Measurements from ENCODE around the gene CD86.
"Not testable (repeated sequence)": the region's sequence is repeated elsewhere in the genome, so short reads cannot be mapped to it uniquely, and the experiment has no call there.

CD86 gene

DNA sequence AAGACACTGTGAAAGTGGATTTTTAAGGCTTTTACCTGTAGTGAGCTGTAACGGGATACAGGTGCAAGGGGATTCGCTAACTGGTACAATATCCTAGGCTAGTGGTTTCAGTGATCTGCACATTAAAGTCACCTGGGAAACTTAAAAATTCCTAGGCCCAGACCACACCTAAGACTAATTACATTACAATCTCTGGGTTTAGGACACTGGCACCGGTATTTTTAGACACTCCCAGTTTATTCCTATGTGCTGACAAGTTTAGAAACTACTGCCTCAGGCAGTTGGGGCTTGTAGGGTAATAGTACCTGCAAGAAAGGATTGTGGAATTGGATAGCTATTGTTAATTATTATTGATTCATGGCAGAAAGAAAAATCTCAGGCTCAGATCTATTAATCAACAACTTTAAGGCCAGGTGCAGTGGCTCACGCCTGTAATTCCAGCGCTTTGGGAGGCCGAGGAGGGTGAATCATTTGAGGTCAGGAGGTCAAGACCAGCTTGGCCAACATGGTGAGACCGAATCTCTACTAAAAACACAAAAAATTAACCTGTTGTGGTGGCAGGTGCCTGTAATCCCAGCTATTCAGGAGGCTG lies 77.9 kb downstream of the CD86 start:
- H3K4me3 Mint-ChIP-seq: no peak overlapping the region
- no peaks in the 10 kb centered on the region for H3K4me1 Mint-ChIP-seq (ENCODE audit: low read depth)
- no peaks in the 10 kb centered on the region for H3K9me3 Mint-ChIP-seq
- no peaks in the 10 kb centered on the region for H3K36me3 Mint-ChIP-seq (ENCODE audit: low read depth)
- H3K27me3 Mint-ChIP-seq: peaks cover 22% of the 10 kb centered on the region
- no peak overlapping the region for H3K27ac Mint-ChIP-seq

DNA sequence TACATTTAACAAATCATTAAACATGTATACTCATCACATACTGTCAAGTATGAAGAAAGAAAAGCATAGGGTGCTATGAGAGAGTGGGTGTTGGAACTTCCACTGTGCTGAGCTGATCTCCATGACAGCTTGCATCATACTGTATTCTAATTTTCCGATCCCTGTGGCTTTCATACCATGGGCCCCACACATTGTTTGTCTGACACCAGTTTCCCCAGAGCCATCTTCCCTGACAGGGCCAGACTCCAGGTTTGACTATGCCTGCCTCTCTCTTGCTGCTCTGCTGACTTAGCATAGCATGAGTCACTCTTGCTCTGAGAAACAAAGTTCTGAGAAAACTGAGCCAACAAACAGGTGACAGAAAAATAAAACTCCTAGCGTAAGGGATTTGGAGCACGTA lies 91.3 kb downstream of the CD86 start:
- Mint-ChIP-seq H3K27ac (peak overlapping the region; percentile 87), H3K27me3 (peaks cover 18% of the 10 kb centered on the region), H3K4me1 (ENCODE audit: low read depth) (peaks cover 29% of the 10 kb centered on the region), H3K9me3 (peaks cover 5% of the 10 kb centered on the region), H3K36me3 (ENCODE audit: low read depth) (peaks cover 5% of the 10 kb centered on the region), H3K4me3 (peak overlapping the region; percentile 25)

DNA sequence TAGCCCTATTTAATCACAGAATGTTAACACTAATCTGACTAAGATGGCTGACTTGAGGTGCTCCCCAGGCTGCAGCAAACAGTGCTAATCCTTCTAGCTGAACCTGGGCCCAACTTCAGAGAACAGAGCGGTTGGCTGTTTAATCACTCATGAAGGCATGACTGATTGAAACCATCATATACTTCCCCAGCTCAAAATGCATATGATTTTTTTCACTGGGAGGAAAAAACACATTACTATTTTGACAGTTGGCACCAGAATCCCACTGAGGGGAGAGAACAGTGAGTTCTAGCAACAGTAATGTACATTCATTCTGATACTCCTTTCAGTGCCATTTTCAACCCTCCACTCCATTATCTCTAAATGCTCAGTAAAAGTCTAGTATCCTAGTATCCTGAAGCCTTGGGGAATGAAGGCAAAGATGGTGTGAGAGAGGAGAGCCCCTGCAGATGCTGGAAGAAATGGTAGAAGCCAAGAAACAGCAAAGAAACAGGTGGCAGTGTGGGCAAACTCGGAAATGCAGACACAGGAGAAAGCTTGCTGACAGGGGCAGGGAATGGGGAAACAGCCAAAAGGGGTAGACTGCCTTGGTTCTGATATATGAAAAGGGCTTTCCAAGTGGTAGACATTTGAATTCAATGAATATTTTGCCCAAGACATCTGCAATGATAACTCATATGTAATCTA lies 93.9 kb downstream of the CD86 start:
- H3K36me3 Mint-ChIP-seq (ENCODE audit: low read depth): peaks cover 4% of the 10 kb centered on the region

DNA sequence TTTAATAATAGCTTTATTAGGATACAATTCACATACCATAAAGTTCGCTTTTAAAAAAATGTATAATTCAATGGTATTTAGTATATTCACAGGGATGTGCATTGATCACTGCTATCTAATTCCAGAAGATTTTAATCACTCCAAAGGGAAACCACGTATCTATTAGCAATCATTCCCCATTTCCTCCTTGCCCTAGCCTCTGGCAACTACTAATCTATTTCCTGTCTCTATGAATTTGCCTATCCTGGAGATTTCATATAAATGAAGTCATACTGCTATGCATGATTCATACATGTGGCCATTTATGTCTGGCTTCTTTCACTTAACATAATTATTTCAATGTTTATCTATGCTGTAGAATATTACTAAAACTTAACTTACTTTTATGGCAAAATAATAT lies 96.3 kb downstream of the CD86 start:
- peaks cover 35% of the 10 kb centered on the region for H3K9me3 Mint-ChIP-seq
- H3K4me3 Mint-ChIP-seq: no peak overlapping the region

More for the DNA sequence above, 93.9 kb downstream of the CD86 start:
- Mint-ChIP-seq H3K4me3 (no peak overlapping the region), H3K27ac (peak overlapping the region; percentile 59), H3K4me1 (ENCODE audit: low read depth) (peaks cover 29% of the 10 kb centered on the region), H3K27me3 (peaks cover 9% of the 10 kb centered on the region), H3K9me3 (peaks cover 15% of the 10 kb centered on the region)

DNA sequence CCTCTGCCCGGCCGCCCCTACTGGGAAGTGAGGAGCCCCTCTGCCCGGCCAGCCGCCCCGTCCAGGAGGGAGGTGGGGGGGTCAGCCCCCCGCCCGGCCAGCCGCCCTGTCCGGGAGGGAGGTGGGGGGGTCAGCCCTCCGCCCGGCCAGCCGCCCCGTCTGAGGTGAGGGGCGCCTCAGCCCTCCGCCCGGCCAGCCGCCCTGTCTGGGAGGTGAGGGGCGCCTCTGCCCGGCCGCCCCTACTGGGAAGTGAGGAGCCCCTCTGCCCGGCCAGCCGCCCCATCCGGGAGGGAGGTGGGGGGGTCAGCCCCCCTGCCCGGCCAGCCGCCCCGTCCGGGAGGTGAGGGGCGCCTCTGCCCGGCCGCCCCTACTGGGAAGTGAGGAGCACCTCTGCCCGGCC lies 109.8 kb downstream of the CD86 start:
- H3K9me3 Mint-ChIP-seq: peaks cover 13% of the 10 kb centered on the region
- H3K36me3 Mint-ChIP-seq (ENCODE audit: low read depth): not testable (repeated sequence)

More for the DNA sequence above, 96.3 kb downstream of the CD86 start:
- H3K27ac Mint-ChIP-seq: no peak overlapping the region
- no peaks in the 10 kb centered on the region for H3K36me3 Mint-ChIP-seq (ENCODE audit: low read depth)
- peaks cover 3% of the 10 kb centered on the region for H3K27me3 Mint-ChIP-seq
- peaks cover 23% of the 10 kb centered on the region for H3K4me1 Mint-ChIP-seq (ENCODE audit: low read depth)

DNA sequence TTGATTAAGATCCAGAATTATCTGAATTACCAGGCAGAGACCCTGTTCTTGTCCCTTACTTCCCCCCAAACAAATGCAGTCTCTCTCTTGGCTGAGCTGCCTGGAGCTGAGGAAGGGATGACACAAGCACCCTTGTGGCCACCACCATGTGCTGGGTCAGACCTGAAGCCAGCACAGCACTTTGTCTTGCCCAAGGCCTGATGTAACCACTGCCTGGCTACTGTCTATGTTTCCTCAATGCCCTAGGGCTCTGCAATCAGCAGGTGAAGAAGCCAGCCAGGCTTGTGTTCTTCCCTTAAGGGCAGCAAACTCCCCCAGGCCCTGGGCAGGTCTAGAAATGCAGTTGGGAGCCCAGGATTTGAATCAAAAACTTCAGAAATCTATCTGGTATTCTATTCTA lies 112.5 kb downstream of the CD86 start:
- peaks cover 29% of the 10 kb centered on the region for H3K27me3 Mint-ChIP-seq
- H3K27ac Mint-ChIP-seq: no peak overlapping the region
- H3K4me1 Mint-ChIP-seq (ENCODE audit: low read depth): no peaks in the 10 kb centered on the region
- no peaks in the 10 kb centered on the region for H3K36me3 Mint-ChIP-seq (ENCODE audit: low read depth)
- H3K9me3 Mint-ChIP-seq: peaks cover 5% of the 10 kb centered on the region
- no peak overlapping the region for H3K4me3 Mint-ChIP-seq

More for the DNA sequence above, 109.8 kb downstream of the CD86 start:
- not testable (repeated sequence) for H3K4me1 Mint-ChIP-seq (ENCODE audit: low read depth); H3K4me3 Mint-ChIP-seq; H3K27ac Mint-ChIP-seq
- peaks cover 43% of the 10 kb centered on the region for H3K27me3 Mint-ChIP-seq

DNA sequence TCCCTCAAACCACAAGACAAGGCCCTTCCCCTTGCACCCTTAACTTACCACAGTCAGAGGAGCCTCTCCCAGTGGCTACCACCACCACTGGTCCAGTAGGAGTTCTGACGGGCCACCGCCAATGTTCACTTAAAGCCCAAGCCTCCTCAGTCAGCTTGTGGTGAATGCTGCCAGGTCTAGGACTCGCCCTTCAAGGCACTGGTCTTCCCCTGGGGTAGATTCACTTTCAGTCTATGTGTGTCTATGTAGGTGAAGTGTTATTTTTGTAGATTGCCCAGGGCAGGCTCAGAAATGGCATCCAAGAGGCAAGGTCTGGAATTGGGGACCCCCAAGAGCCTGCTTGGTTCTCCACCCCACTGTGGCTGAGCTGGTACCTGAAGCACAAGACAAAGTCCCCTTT lies 112.9 kb downstream of the CD86 start:
- Mint-ChIP-seq H3K27ac (no peak overlapping the region), H3K36me3 (ENCODE audit: low read depth) (no peaks in the 10 kb centered on the region), H3K4me3 (no peak overlapping the region), H3K9me3 (peaks cover 5% of the 10 kb centered on the region), H3K4me1 (ENCODE audit: low read depth) (no peaks in the 10 kb centered on the region), H3K27me3 (peaks cover 28% of the 10 kb centered on the region)

DNA sequence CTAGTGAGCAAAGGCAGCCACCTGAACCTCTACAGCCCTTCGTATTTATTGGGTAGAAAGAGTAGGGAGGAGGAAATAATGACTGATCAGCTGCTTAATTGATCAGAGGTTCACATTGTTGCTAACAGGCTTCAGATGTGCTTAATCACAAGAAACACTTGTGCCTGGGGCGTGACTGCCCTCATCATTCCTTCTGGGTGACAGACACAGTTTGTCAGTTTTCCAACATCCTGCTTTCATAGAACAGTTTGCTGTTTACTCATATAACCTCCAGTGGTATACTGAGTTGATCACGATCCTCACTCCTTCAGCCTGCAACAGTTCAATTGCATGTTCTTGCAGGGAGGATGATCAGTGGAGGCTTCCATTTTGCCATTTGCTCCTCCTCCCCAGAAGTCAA lies 114.7 kb downstream of the CD86 start:
- no peaks in the 10 kb centered on the region for H3K36me3 Mint-ChIP-seq (ENCODE audit: low read depth)
- no peak overlapping the region for H3K27ac Mint-ChIP-seq
- peaks cover 25% of the 10 kb centered on the region for H3K27me3 Mint-ChIP-seq
- H3K9me3 Mint-ChIP-seq: peaks cover 5% of the 10 kb centered on the region
- no peaks in the 10 kb centered on the region for H3K4me1 Mint-ChIP-seq (ENCODE audit: low read depth)
- no peak overlapping the region for H3K4me3 Mint-ChIP-seq

Measured in stimulated activated naive CD8-positive, alpha-beta T cell treated with anti-CD3 and anti-CD28 coated beads, Interleukin-15, Interleukin-2, amounts not matched to agents 100 ng/mL and 50 ng/mL, for 24 hours (primary cell).